ENCODE data around the gene HOXD9. TPM values are rescaled to one million over a fixed set of nuclear protein-coding genes. Genes with fewer than 3 reads are reported as not detected.

Gene HOXD9
- total RNA-seq = not detected

GRCh38 chr2:176122683-176123410 lies at the start of gene HOXD9:
Gene HOXD9, plus strand, starts transcription at chr2:176122719. Its CDS starts 50 bp downstream, at chr2:176122769.

DNA sequence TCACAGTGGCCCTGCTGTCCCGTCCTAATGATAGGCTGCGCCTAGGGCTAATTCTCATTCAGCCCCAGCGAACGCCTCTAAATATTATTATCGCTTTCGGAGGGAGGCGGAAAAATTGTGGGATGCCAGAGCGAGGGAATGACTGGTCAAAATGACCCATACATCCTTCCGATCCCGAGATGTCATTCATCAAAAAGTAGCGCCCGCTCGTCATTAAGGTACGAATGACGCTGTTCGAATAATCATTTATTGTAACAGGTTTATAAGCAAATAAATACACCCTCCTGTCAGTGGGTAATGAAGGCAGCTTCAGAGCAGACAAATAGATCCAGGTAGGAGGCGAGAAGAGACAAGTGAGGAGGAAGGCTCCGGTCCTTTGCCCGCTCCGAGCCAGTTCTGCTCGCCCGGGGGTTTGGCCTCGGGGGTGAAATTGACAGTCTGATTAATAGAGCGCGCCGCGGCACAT lies 38.7 kb upstream of the HOXD9 start, which contains the start of gene EVX2:
EVX2 (minus strand) TSS at position 167 of the 466 bp plus-strand sequence. CDS start 186 bp downstream, outside the sequence.

GRCh38 chr2:176092270-176093144 lies 30.0 kb upstream of the HOXD9 start, which contains the start of gene HOXD13:
Gene HOXD13, plus strand, starts transcription at chr2:176092721. Its CDS starts 170 bp downstream, at chr2:176092891.

DNA sequence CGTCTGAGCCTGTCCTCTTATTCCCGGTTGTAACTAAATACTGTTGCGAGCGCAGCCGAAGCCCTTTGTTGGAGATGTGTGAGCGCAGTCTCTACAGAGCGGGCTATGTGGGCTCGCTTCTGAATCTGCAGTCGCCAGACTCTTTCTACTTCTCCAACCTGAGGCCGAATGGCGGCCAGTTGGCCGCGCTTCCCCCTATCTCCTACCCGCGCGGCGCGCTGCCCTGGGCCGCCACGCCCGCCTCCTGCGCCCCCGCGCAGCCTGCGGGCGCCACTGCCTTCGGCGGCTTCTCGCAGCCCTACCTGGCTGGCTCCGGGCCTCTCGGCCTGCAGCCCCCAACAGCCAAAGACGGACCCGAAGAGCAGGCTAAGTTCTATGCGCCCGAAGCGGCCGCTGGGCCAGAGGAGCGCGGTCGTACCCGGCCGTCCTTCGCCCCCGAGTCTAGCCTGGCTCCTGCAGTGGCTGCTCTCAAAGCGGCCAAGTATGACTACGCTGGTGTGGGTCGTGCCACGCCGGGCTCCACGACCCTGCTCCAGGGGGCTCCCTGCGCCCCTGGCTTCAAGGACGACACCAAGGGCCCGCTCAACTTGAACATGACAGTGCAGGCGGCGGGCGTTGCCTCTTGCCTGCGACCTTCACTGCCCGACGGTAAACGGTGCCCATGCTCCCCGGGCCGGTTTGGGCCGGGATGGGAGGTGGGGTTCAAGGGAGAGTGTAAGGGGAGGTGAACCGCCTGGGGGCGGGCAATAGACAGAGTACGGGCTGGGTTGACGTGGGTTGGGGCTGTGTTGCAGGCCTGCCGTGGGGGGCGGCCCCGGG lies 22.6 kb upstream of the HOXD9 start, which contains the start of gene HOXD12:
HOXD12 (plus strand) TSS at position 68 of the 819 bp plus-strand sequence; CDS start at position 75, 7 bp downstream.

DNA sequence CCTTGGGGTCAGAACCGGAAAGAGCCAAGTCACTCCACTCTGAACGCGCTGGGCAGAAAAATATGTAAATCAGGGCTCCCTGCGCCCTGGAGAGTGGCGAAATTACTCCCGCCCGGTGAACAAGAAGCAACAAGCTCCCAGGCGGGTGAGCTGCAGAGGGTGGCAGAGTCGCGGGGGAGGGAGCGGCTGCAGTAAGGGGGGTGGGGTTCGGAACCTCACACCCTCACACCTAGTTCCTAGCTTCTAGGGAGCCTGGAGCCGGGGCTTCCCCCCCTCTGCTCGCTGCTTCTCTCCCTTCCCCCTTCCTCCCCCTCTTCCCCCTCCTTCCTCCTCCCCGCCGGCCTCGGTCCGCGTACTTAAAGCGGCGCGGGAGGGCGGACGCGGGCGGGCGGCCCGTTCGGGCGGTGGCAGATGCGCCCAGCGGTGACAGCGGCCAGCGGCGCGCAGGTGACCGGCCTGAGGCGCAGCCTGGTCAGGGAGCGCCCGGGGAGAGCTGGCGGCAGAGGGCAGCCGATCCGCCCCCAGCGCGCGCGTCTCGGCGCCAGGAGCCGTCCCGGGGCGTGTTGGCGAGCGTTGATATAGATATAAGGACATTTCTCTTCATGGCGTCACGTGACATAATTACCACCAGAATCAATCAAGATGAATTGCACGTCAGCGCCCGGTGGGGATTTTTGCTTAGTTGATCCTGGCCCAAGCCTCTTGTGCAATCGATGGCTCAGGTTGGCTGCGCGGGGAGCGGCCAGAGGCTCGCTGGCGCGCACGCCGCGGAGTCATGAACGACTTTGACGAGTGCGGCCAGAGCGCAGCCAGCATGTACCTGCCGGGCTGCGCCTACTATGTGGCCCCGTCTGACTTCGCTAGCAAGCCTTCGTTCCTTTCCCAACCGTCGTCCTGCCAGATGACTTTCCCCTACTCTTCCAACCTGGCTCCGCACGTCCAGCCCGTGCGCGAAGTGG lies 15.7 kb upstream of the HOXD9 start, which contains the start of gene HOXD11:
HOXD11 (plus strand) TSS at position 700 of the 959 bp plus-strand sequence; CDS start at position 776, 76 bp downstream.

GRCh38 chr2:176115883-176116813 lies 6.4 kb upstream of the HOXD9 start, which contains the start of gene HOXD10:
Gene HOXD10, plus strand, starts transcription at chr2:176116778. Its CDS starts 56 bp downstream, at chr2:176116834.

DNA sequence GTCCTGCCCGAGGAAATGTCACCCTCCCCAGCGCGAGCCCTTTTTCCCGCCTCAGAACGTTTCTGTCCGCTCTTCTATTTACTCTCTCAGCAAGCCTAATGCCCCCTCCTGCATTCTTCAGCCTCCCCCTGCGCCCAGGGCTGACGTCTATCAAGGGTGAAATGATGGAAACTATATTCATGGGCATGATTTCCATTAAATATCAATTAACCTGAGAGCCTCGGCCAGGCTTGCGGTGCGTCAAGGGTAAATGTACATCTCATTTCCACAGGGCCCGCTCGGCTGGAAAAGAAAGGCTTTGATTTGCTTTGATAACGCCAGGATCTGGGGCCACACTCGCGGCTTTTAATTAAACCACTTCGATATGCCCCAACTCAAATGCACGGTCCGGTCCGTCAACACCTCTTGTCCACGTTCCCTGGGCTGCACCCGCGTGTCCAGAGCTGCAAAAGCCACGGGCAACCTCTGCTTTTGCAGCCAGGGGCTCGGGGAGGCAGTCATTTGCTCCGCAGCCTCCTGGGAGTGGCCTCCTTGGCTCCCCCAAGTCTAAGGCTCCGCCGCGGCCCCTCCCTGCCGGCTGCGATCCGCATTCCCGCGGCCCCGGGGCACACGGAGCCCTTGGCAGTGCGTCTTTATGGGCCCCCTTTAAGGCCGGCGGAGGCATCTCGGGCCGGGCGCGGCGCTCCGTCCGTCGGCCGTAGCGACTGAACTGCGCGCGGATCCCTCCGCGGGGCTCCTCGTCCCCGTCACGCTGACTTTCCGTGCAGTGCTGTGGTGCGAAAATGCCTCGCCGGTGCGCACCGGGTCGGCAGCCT lies 6.7 kb downstream of the HOXD9 start, which contains the start of gene HOXD8:
HOXD8 (plus strand) TSS at position 724 of the 815 bp plus-strand sequence. CDS start 662 bp downstream, outside the sequence.

GRCh38 chr2:176151442-176152287 lies 29.1 kb downstream of the HOXD9 start, which contains the start of gene HOXD4:
Gene HOXD4, plus strand, starts transcription at chr2:176151550. Its CDS starts 84 bp downstream, at chr2:176151634.

GRCh38 chr2:176156807-176157498 lies 34.4 kb downstream of the HOXD9 start, which contains the start of gene HOXD3:
Gene HOXD3, plus strand, starts transcription at chr2:176157307. Its CDS starts 11,808 bp downstream, at chr2:176169115.

Small RNA genes within 50 kb of the gene (small RNA-seq; reads per million reads assigned to genes)
- 136 reads per million, percentile 96 among the genes with 10 or more reads in this experiment for gene MIR10B (ENCODE audit: low replicate concordance)

Other genes with a start within 250 kb of the HOXD9 start
- gene LNPK, start 120.5 kb upstream of the HOXD9 start, total RNA-seq = 68.2 TPM
- gene EVX2, start 38.8 kb upstream of the HOXD9 start, total RNA-seq = not detected
- gene HOXD13, start 30.0 kb upstream of the HOXD9 start, total RNA-seq = not detected
- gene HOXD12, start 22.9 kb upstream of the HOXD9 start, total RNA-seq = not detected
- gene HOXD11, start 15.4 kb upstream of the HOXD9 start, total RNA-seq = not detected
- gene HOXD10, start 5.9 kb upstream of the HOXD9 start, total RNA-seq = not detected
- not detected for gene HOXD8, start 7.0 kb downstream of the HOXD9 start, total RNA-seq
- not detected for gene HOXD4, start 28.8 kb downstream of the HOXD9 start, total RNA-seq
- not detected for gene HOXD3, start 34.6 kb downstream of the HOXD9 start, total RNA-seq
- gene HOXD1, start 65.9 kb downstream of the HOXD9 start, total RNA-seq = not detected
- 41.0 TPM for gene MTX2, start 146.7 kb downstream of the HOXD9 start, total RNA-seq